GM06990 (cell line): ENCODE results near the gene CYP2J2.
"Not testable (repeated sequence)": the region's sequence is repeated elsewhere in the genome, so short reads cannot be mapped to it uniquely, and the experiment has no call there.

Source experiments
- DNase-seq: peaks from one replicate; pipeline ENCODE4 v3.0.0-alpha.2; 2011; ENCODE audit not compliant: insufficient read length; ENCODE audit errors: extremely low read depth
- H3K27me3 ChIP-seq: replicated peaks from 2 replicates; pipeline ENCODE4 v1.6.0; 2011; ENCODE audit warnings: low read length; ENCODE audit not compliant: control insufficient read depth, insufficient read depth
- H3K36me3 ChIP-seq: 2 replicates; pipeline ENCODE4 v1.5.1; 2011; ENCODE audit warnings: low read length; ENCODE audit not compliant: control insufficient read depth, insufficient read depth
- H3K4me3 ChIP-seq: replicated peaks from 2 replicates; pipeline ENCODE4 v1.5.1; 2011; ENCODE audit warnings: low read depth, mild to moderate bottlenecking, control low read depth, low read length
- TF ChIP-seq, protein P1 (sequence below): IDR thresholded peaks from 2 replicates; pipeline ENCODE4 v1.5.1; 2011; ENCODE audit warnings: low read length, control low read depth, mild to moderate bottlenecking, inconsistent platforms; ENCODE audit not compliant: insufficient read depth, poor library complexity, severe bottlenecking

The CYP2J2 gene

DNA sequence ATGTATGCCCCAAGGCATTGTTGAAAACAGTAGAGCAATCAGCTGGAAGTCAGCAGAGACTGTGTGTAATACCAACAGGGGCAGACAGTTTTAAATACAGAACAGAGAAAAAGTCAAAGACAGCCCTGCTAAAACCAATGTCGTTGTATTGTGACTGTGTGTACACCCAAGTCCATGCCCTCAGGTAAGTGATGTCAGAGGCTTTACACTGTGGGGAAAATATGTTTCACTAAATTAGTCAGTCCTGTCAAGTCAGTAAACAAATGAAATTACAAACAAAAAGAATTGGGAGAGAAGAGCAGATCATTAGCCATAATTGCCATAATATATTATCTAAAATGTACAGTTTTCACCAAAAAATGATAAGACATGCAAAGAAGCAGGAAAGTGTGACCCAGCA, 2.4 kb upstream of the CYP2J2 start:
- TF ChIP-seq, protein P1, sequence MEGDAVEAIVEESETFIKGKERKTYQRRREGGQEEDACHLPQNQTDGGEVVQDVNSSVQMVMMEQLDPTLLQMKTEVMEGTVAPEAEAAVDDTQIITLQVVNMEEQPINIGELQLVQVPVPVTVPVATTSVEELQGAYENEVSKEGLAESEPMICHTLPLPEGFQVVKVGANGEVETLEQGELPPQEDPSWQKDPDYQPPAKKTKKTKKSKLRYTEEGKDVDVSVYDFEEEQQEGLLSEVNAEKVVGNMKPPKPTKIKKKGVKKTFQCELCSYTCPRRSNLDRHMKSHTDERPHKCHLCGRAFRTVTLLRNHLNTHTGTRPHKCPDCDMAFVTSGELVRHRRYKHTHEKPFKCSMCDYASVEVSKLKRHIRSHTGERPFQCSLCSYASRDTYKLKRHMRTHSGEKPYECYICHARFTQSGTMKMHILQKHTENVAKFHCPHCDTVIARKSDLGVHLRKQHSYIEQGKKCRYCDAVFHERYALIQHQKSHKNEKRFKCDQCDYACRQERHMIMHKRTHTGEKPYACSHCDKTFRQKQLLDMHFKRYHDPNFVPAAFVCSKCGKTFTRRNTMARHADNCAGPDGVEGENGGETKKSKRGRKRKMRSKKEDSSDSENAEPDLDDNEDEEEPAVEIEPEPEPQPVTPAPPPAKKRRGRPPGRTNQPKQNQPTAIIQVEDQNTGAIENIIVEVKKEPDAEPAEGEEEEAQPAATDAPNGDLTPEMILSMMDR = no peak
- DNase-seq = no peak
- no peak overlapping the region for H3K4me3 ChIP-seq
- H3K27me3 ChIP-seq = no peaks in the 10 kb centered on the region
- no peaks in the 10 kb centered on the region for H3K36me3 ChIP-seq

DNA sequence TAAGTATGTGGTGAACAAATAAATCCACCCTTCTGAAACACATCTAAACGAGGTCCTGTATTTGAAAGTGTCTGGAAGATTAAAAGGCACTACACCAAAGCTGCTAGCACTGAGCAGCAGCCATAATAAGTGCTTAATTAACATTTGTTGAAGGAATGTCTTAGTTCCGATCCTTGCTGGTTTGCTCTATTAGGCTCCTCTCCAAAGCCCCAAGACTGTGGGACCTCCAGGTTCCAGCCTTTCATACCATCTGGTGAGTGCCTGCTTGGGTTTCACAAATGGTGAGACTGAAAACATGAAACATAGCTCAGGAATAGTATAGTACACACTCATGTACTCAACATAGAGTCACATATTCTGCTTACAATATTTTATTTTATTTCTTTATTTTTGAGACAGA, 640 bp upstream of the CYP2J2 start:
- Histone ChIP-seq H3K4me3 (no peak overlapping the region), H3K36me3 (no peaks in the 10 kb centered on the region), H3K27me3 (no peaks in the 10 kb centered on the region)
- no peak for DNase-seq
- TF ChIP-seq, protein P1 = no peak

DNA sequence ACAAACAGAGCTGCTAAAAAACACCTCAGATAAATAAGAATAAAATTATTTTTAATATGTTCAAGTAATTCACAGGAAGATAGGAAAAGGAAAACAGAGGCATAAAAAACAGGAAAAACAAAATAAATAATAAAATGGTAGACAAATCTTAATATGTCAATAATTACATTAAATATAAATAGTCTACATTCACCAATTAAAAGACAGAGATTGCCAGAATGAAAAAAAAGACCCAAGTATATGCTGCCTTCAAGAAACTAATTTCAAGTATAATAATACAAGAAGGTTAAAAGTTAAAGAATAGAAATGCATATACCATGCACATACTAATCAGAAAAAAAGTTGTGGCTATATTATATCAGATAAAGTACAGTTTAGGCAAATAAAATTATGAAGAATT, 1.9 kb downstream of the CYP2J2 start:
- TF ChIP-seq, protein P1 = no peak
- DNase-seq = no peak
- H3K36me3 ChIP-seq = no peaks in the 10 kb centered on the region
- H3K4me3 ChIP-seq = no peak overlapping the region
- no peaks in the 10 kb centered on the region for H3K27me3 ChIP-seq

DNA sequence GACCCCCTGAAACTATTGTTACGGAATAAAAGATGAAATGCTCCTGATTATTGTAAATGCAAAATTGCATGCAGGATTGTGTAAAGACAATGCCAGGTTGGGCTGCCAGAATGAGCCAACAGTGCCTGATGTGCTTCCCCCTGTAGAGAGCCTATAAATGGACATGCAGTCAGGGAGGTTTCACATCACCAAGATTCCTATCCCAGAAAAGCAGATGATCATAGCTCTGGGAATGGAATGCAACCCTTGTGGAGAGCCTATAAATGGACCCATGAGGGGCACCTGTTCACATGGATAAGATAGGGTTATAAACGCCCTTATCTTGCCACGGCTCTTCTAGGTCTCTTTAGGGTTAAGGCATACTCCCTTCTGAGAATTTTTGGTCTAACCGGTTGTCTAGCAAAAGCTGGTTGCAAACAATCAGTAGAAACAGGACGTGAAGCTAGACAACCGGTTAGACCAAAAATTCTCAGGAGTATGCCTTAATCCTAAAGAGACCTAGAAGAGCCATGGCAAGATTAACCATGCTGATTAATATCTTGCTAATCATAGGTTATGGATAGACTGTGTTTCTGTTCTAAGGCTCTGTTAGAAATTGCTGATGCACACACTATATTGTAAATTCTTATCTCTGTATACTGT, 5.2 kb downstream of the CYP2J2 start:
- not testable (repeated sequence) for H3K36me3 ChIP-seq, H3K27me3 ChIP-seq, H3K4me3 ChIP-seq, DNase-seq

DNA sequence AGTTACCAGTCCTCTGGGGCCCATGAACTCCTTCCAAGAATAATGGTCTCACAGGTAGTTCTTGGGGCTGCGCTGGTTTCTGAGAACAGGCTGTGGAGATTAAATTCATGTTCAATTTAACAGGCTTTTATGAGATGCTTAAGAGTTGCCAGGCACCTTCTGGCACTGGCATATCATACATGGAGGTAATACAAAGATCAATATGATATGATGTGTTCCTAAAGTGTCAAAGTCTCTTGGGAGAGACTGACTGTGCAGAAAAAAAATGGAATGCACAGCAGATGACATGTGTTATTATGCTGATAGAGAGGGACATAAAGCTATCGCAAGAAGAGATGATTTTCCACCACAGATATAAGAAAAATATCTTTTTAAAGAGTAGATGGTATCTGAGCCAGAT, 6.8 kb downstream of the CYP2J2 start:
- TF ChIP-seq, protein P1 = no peak
- H3K4me3 ChIP-seq = no peak overlapping the region
- no peak for DNase-seq
- no peaks in the 10 kb centered on the region for H3K27me3 ChIP-seq
- no peaks in the 10 kb centered on the region for H3K36me3 ChIP-seq

DNA sequence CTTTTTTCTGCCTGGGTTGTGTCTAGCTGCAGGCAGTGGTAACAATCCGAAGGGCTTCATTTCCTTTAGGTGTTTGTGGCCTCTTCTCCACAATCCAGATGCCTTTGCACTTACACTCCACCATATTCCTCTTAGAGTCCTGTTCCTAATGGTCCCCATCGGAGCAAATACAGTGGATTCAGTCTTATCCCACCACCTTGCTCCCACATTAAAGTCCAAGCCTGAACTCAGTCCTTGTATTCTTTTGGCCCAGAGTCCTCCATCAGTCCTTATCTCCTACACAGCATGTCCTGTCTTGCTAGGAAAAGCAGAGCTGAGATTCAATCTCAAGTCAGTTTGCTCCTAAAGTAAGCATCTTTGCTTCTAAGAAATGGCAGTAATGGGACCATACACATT, 8.8 kb downstream of the CYP2J2 start:
- Histone ChIP-seq H3K36me3 (no peaks in the 10 kb centered on the region), H3K4me3 (no peak overlapping the region), H3K27me3 (no peaks in the 10 kb centered on the region)
- TF ChIP-seq, protein P1 = no peak
- no peak for DNase-seq
